Activated T-cell treated with anti-CD3 and anti-CD28 coated beads for 48 hours (primary cell): ENCODE results near the gene ATP9B.

ENCODE experiments used
- DNase-seq: peaks from one replicate; pipeline ENCODE4 v3.0.0-alpha.2; 2020; ENCODE audit warnings: low read depth

ATP9B gene

GRCh38 chr18:79382681-79383387 is 313.6 kb downstream of the ATP9B start:
- no peak for DNase-seq

- no peak for DNase-seq
Measured at GRCh38 chr18:79383388-79384056, 314.3 kb downstream of the ATP9B start.

- DNase-seq, result no peak
Measured at GRCh38 chr18:79384151-79384807, 315.1 kb downstream of the ATP9B start.

- no peak for DNase-seq
Measured at GRCh38 chr18:79384834-79385233, 315.6 kb downstream of the ATP9B start.

GRCh38 chr18:79385326-79385707 is 316.1 kb downstream of the ATP9B start:
- no peak for DNase-seq

- no peak for DNase-seq
Measured at GRCh38 chr18:79385708-79386341, 316.6 kb downstream of the ATP9B start.

- DNase-seq, result no peak
Measured at GRCh38 chr18:79386547-79386946, 317.4 kb downstream of the ATP9B start.

- DNase-seq, result no peak
Measured at GRCh38 chr18:79387214-79387613, 318.0 kb downstream of the ATP9B start.

- no peak for DNase-seq
Measured at GRCh38 chr18:79387615-79388014, 318.4 kb downstream of the ATP9B start.

GRCh38 chr18:79388043-79388442 is 318.8 kb downstream of the ATP9B start:
- no peak for DNase-seq

- DNase-seq, result no peak
Measured at GRCh38 chr18:79389689-79390088, 320.5 kb downstream of the ATP9B start.

GRCh38 chr18:79392226-79392625 is 323.0 kb downstream of the ATP9B start:
- DNase-seq, result no peak

- no peak for DNase-seq
Measured at GRCh38 chr18:79393181-79393634, 324.0 kb downstream of the ATP9B start.

GRCh38 chr18:79393635-79394533 is 324.7 kb downstream of the ATP9B start:
- DNase-seq, result peak; percentile 45

GRCh38 chr18:79394534-79395307 is 325.5 kb downstream of the ATP9B start:
- peak; percentile 79 for DNase-seq

GRCh38 chr18:79395308-79395640 is 326.1 kb downstream of the ATP9B start:
- no peak for DNase-seq

GRCh38 chr18:79395761-79396404 is 326.7 kb downstream of the ATP9B start, which contains the start of gene NFATC1:
Gene NFATC1, plus strand, starts transcription at chr18:79395930. Its CDS starts 295 bp downstream, at chr18:79396225.
- peak; percentile 88 for DNase-seq

- peak; percentile 45 for DNase-seq
Measured at GRCh38 chr18:79396431-79397246, 327.4 kb downstream of the ATP9B start.

- no peak for DNase-seq
Measured at GRCh38 chr18:79397247-79397829, 328.1 kb downstream of the ATP9B start.
